Measurements from ENCODE around the gene THBS3. TPM values are rescaled to one million over a fixed set of nuclear protein-coding genes. Genes with fewer than 3 reads are reported as not detected.

The THBS3 gene
- total and polyA plus RNA-seq, 2 of the 13 experiments (the other 11 are each of a cell fraction or from before 2014, with no cell fraction given) = 0.86 to 3.6 TPM

- no peak for TF ChIP-seq ZNF142 (CRISPR knock-in tag; IDR thresholded peaks at IDR 0.05)
- no peak for TF ChIP-seq SNRNP70 (IDR thresholded peaks at IDR 0.05; ENCODE audit: low read depth, low read length)
- TF ChIP-seq ZNF235 (CRISPR knock-in tag; IDR thresholded peaks at IDR 0.05; ENCODE audit: borderline replicate concordance) = 0 out of 2 replicates have a peak, but pooled peaks have one; percentile 48
- TF ChIP-seq GMEB1 (CRISPR knock-in tag; IDR thresholded peaks at IDR 0.05; ENCODE audit: borderline replicate concordance) = peak; percentile 50; the same call in 1 of the 2 replicates
- TF ChIP-seq NFE2L2 (IDR thresholded peaks at IDR 0.05; ENCODE audit: low read length) = no peak
- TF ChIP-seq SYNCRIP (IDR thresholded peaks at IDR 0.05; ENCODE audit: insufficient read depth, low read depth, low read length) = no peak
- peak; percentile 45; the same call in 1 of the 2 replicates for TF ChIP-seq ZNF335 (CRISPR knock-in tag; IDR thresholded peaks at IDR 0.05)
- TF ChIP-seq GMEB2 (CRISPR knock-in tag; IDR thresholded peaks at IDR 0.05; ENCODE audit: low read depth) = no peak
- no peak for TF ChIP-seq AKNA (CRISPR knock-in tag; IDR thresholded peaks at IDR 0.05; ENCODE audit: borderline replicate concordance)
- TF ChIP-seq ZNF232 (CRISPR knock-in tag; IDR thresholded peaks at IDR 0.05; ENCODE audit: borderline replicate concordance) = no peak
- TF ChIP-seq ZNF639 (CRISPR knock-in tag; conservative IDR thresholded peaks at IDR 0.05) = no peak
- TF ChIP-seq ZNF160 (CRISPR knock-in tag; IDR thresholded peaks at IDR 0.05) = no peak; the same call in 1 of the 2 replicates
These were observed 19.8 kb upstream of the THBS3 start (continued) for GRCh38 chr1:155227261-155228095.
